Breast epithelium (tissue), 3 donors: ENCODE measurements around the gene ST6GALNAC3.

ENCODE experiments used
- CTCF ChIP-seq, 3 donors: fragments of 450-650 bp; IDR thresholded peaks; one replicate each; pipeline ENCODE4 v1.5.1; 2016 to 2017; ENCODE audit warnings: antibody characterized with exemption in 3 of 3, mild to moderate bottlenecking in 3 of 3, moderate library complexity in 3 of 3
- POLR2AphosphoS5 ChIP-seq, 3 donors: sonication (generic); formaldehyde crosslinking; IDR thresholded peaks; one replicate each; pipeline ENCODE4 v1.6.1; 2017; ENCODE audit warnings: antibody characterized with exemption in 3 of 3

DNA sequence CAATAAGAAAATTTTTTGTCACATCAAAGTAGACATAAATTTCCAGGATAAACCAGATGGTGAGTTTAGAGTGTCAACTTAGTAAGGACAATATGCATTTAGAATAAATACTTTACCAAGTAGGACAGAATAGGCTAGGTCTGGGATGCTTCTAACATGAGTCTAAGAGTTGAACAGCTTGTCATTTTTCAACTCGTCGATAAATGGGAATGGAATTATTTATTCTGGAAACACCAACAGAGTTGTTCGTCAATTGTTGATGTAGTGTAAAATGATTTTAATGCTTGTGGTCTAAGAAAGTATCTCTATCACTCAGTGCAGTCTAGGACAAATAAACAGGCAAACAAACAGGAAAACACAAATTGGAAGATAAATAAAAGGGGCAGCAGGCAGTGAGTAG is 434.3 kb downstream of the ST6GALNAC3 start:
- no peak for TF ChIP-seq CTCF (IDR thresholded peaks at IDR 0.05)
- TF ChIP-seq POLR2AphosphoS5 (IDR thresholded peaks at IDR 0.05): no peak
